ENCODE measurements around the gene ATP6AP1. TPM values are rescaled to one million over a fixed set of nuclear protein-coding genes. Genes with fewer than 3 reads are reported as not detected.

ATP6AP1 gene
- total RNA-seq, 2 donors from 2014 or later: 50.3 to 77.7 TPM

- Histone ChIP-seq H3K27ac (no peak overlapping the region), H3K4me3 (no peak overlapping the region), H3K36me3 (peaks cover 18% of the 10 kb centered on the region), H3K9me3 (no peaks in the 10 kb centered on the region), H3K27me3 (no peaks in the 10 kb centered on the region), H3K4me1 (no peaks in the 10 kb centered on the region)
- TF ChIP-seq, protein P1, sequence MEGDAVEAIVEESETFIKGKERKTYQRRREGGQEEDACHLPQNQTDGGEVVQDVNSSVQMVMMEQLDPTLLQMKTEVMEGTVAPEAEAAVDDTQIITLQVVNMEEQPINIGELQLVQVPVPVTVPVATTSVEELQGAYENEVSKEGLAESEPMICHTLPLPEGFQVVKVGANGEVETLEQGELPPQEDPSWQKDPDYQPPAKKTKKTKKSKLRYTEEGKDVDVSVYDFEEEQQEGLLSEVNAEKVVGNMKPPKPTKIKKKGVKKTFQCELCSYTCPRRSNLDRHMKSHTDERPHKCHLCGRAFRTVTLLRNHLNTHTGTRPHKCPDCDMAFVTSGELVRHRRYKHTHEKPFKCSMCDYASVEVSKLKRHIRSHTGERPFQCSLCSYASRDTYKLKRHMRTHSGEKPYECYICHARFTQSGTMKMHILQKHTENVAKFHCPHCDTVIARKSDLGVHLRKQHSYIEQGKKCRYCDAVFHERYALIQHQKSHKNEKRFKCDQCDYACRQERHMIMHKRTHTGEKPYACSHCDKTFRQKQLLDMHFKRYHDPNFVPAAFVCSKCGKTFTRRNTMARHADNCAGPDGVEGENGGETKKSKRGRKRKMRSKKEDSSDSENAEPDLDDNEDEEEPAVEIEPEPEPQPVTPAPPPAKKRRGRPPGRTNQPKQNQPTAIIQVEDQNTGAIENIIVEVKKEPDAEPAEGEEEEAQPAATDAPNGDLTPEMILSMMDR (IDR thresholded peaks at IDR 0.05): no peak
- no peak for DNase-seq (ENCODE audit: low spot score)
Measured at GRCh38 chrX:154468217-154468616, 39.7 kb downstream of the ATP6AP1 start.

DNA sequence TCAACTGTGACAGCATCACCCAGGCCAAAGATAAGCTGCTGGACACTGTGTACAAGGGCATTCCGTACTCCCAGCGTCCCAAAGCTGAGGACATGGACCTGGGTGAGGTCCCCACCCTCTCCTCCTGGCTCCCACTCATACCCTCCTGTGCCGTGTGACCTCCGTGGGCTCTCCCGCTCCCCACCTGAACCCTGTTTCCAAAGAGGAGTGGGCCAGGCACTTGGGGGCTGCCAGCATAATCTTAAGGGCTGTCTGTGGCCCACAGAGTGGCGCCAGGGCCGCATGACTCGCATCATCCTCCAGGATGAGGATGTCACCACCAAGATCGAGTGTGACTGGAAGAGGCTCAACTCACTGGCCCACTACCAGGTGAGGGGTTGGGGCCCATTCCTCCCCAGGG, 40.6 kb downstream of the ATP6AP1 start:
- Histone ChIP-seq H3K27me3 (no peaks in the 10 kb centered on the region), H3K9me3 (no peaks in the 10 kb centered on the region), H3K4me1 (no peaks in the 10 kb centered on the region), H3K36me3 (peaks cover 18% of the 10 kb centered on the region), H3K4me3 (no peak overlapping the region), H3K27ac (no peak overlapping the region)
- no peak for DNase-seq (ENCODE audit: low spot score)
- TF ChIP-seq, protein P1 (IDR thresholded peaks at IDR 0.05): no peak

DNA sequence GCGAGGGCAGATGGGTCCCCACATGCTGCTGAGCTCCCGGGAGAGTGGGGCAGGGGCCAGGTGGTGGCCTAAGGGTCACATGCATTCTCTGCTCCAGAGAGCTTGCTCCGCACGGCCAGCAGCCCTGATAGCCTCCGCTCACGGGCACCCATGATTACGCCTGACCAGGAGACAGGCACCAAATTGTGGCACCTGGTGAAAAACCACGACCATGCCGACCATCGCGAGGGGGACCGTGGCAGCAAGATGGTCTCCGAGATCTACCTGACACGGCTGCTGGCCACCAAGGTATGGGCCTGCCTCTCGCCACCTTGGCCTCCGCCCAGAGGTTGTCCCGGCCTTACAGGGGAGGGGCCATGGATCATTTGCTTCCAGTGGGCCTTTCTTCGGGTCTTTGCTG, 41.4 kb downstream of the ATP6AP1 start:
- no peaks in the 10 kb centered on the region for H3K4me1 ChIP-seq
- no peak overlapping the region for H3K4me3 ChIP-seq
- H3K27ac ChIP-seq: no peak overlapping the region
- no peak for DNase-seq (ENCODE audit: low spot score)
- no peaks in the 10 kb centered on the region for H3K27me3 ChIP-seq
- TF ChIP-seq, protein P1 (IDR thresholded peaks at IDR 0.05): no peak
- H3K9me3 ChIP-seq: no peaks in the 10 kb centered on the region
- peaks cover 18% of the 10 kb centered on the region for H3K36me3 ChIP-seq

DNA sequence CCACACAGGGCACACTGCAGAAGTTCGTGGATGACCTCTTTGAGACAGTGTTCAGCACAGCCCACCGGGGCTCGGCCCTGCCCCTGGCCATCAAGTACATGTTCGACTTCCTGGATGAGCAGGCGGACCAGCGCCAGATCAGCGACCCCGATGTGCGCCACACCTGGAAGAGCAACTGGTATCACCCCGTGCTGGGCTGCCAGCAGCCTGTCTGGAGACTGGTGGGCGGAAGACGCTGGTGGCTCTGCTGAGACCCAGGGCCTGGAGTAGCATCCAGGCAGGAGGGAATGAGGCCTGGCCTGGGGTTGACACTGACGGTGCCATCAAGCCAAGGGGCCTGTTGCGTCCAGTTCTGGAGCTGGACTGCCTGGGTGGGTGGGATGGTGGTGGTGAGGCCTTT, 42.0 kb downstream of the ATP6AP1 start:
- H3K27ac ChIP-seq: no peak overlapping the region
- no peaks in the 10 kb centered on the region for H3K27me3 ChIP-seq
- peaks cover 18% of the 10 kb centered on the region for H3K36me3 ChIP-seq
- TF ChIP-seq, protein P1 (IDR thresholded peaks at IDR 0.05): no peak
- H3K9me3 ChIP-seq: no peaks in the 10 kb centered on the region
- H3K4me3 ChIP-seq: no peak overlapping the region
- DNase-seq (ENCODE audit: low spot score): no peak
- no peaks in the 10 kb centered on the region for H3K4me1 ChIP-seq

GRCh38 chrX:154470914-154471568, 42.6 kb downstream of the ATP6AP1 start:
- Histone ChIP-seq H3K36me3 (peaks cover 18% of the 10 kb centered on the region), H3K4me1 (no peaks in the 10 kb centered on the region), H3K27me3 (no peaks in the 10 kb centered on the region), H3K9me3 (no peaks in the 10 kb centered on the region), H3K4me3 (no peak overlapping the region), H3K27ac (no peak overlapping the region)
- no peak for DNase-seq (ENCODE audit: low spot score)
- TF ChIP-seq, protein P1 (IDR thresholded peaks at IDR 0.05): no peak
